Transverse colon (tissue), 4 donors: ENCODE measurements around the gene HTRA3. TPM values are rescaled to one million over a fixed set of nuclear protein-coding genes. Genes with fewer than 3 reads are reported as not detected.

Experiments used
- DNase-seq: peaks from one replicate; pipeline ENCODE4 v3.0.0-alpha.2; 2019
- H3K27ac ChIP-seq, 4 donors: fragments of 200-600 bp; sonication (generic); 2 replicates each; pipeline ENCODE4 v1.5.1; 2016 to 2018; ENCODE audit warnings: inconsistent platforms in 4 of 4
- H3K27me3 ChIP-seq: fragments of 200-600 bp; sonication (generic); 2 replicates; pipeline ENCODE4 v1.5.1; 2017; ENCODE audit warnings: inconsistent platforms
- H3K36me3 ChIP-seq, 4 donors: fragments of 200-600 bp; sonication (generic); 2 replicates each; pipeline ENCODE4 v1.5.1; 2017 to 2019; ENCODE audit warnings: inconsistent platforms in 4 of 4
- H3K4me1 ChIP-seq, 4 donors: fragments of 200-600 bp; sonication (generic); 2 replicates each; pipeline ENCODE4 v1.5.1; 2017 to 2020; ENCODE audit warnings: inconsistent platforms in 4 of 4
- H3K4me3 ChIP-seq, 4 donors: fragments of 200-600 bp; sonication (generic); 1 replicate in 1 of 4; 2 replicates in 3 of 4; pipeline versions ENCODE4 v1.5.1 to v1.6.1; 2017 to 2019; ENCODE audit warnings: inconsistent platforms in 4 of 4
- H3K9me3 ChIP-seq, 2 donors: fragments of 200-600 bp; sonication (generic); 2 replicates each; pipeline ENCODE4 v1.5.1; 2017 to 2019; ENCODE audit warnings: inconsistent platforms in 2 of 2
- CTCF ChIP-seq, 5 experiments: fragments of 200-600 bp in 3 of 5; fragments of 450-650 bp in 2 of 5; sonication (generic) in 3 of 5; IDR thresholded peaks; 1 replicate in 2 of 5; 2 replicates in 3 of 5; pipeline ENCODE4 v1.5.1; 2016 to 2017; ENCODE audit warnings: antibody characterized with exemption in 5 of 5, inconsistent platforms in 3 of 5, mild to moderate bottlenecking in 2 of 5, moderate library complexity in 1 of 5
- EP300 ChIP-seq: sonication (generic); formaldehyde crosslinking; IDR thresholded peaks from one replicate; pipeline ENCODE4 v1.6.1; 2017; ENCODE audit warnings: antibody characterized with exemption, low read depth
- POLR2A ChIP-seq: fragments of 450-650 bp; IDR thresholded peaks from one replicate; pipeline ENCODE4 v1.6.1; 2016; ENCODE audit warnings: antibody characterized with exemption, mild to moderate bottlenecking, moderate library complexity
- POLR2AphosphoS5 ChIP-seq, 3 donors: sonication (generic); formaldehyde crosslinking; IDR thresholded peaks; one replicate each; pipeline ENCODE4 v1.6.1; 2016; ENCODE audit warnings: antibody characterized with exemption in 3 of 3
- WGBS, 2 donors: methylation state at CpG; one replicate each; pipeline ENCODE4 v1.1.5; 2018; ENCODE audit warnings: low coverage in 1 of 2; 5-methylcytosine and 5-hydroxymethylcytosine counted together
- in situ Hi-C, 4 donors: fragments of 200-750 bp; cut with MboI; loops; one replicate each; pipeline versions ENCODE4 v1.15.0 to v1.15.1; 2017; ENCODE audit warnings: low sequenced_read_pairs in 3 of 4, low pct_ligation_motif_present in 1 of 4, low pct_unique_long_range_greater_than_20kb in 1 of 4
- intact Hi-C: fragments of 100-400 bp; cut with DNase I; formaldehyde crosslinking; loops from one replicate; pipeline ENCODE4 v1.15.1; 2023; ENCODE audit warnings: low total_unique reads
- total RNA-seq, 4 donors: library from RNA; depleted of rRNA; stranded (reverse); fragments of >200 nt; gene quantifications; one replicate each; pipeline ENCODE4 v1.1.0, GENCODE V29; 2016

Gene HTRA3
- total RNA-seq, 4 donors from 2014 or later, result 1.5 to 11.9 (median 6.5) TPM

- TF ChIP-seq POLR2A (no peak), POLR2AphosphoS5 (IDR thresholded peaks at IDR 0.05) (peak in 2 of 3 donors; percentile 26 to 41), CTCF (IDR thresholded peaks at IDR 0.05) (no peak)
- H3K9me3 ChIP-seq, result no peaks in the 10 kb centered on the region
- H3K4me3 ChIP-seq, result no peak overlapping the region
- no peaks in the 10 kb centered on the region for H3K27me3 ChIP-seq
- peaks cover 0 to 16% (median 9%) of the 10 kb centered on the region in 4 donors for H3K4me1 ChIP-seq
- 70% methylated on average over 15 of the region's 19 CpGs; no CpG with 5 or more reads in 1 of the 2 donors for WGBS, 2 donors
- H3K36me3 ChIP-seq, result no peaks in the 10 kb centered on the region
- peak; percentile 33 for DNase-seq
- intact Hi-C loops (no loop called here), in situ Hi-C loops (no loop called here)
- H3K27ac ChIP-seq, result peak overlapping the region in 2 of 4 donors; percentile 12 to 43
These were observed 12.1 kb downstream of the HTRA3 start for GRCh38 chr4:8281519-8282133.

GRCh38 chr4:8282134-8282641, 12.6 kb downstream of the HTRA3 start:
- Histone ChIP-seq H3K4me3 (no peak overlapping the region), H3K36me3 (no peaks in the 10 kb centered on the region), H3K27me3 (no peaks in the 10 kb centered on the region), H3K9me3 (no peaks in the 10 kb centered on the region), H3K4me1 (peaks cover 0 to 11% (median 5%) of the 10 kb centered on the region in 4 donors), H3K27ac (peak overlapping the region in 2 of 4 donors; percentile 12 to 17)
- intact Hi-C loops (no loop called here), in situ Hi-C loops (no loop called here)
- WGBS, 2 donors, result 86% methylated on average over 14 of the region's 14 CpGs; no CpG with 5 or more reads in 1 of the 2 donors
- no peak for DNase-seq
- TF ChIP-seq POLR2AphosphoS5 (IDR thresholded peaks at IDR 0.05), result no peak
- no peak for TF ChIP-seq POLR2A
- TF ChIP-seq CTCF (IDR thresholded peaks at IDR 0.05), result no peak
- no peak for TF ChIP-seq EP300

- Histone ChIP-seq H3K36me3 (no peaks in the 10 kb centered on the region), H3K27me3 (no peaks in the 10 kb centered on the region), H3K9me3 (no peaks in the 10 kb centered on the region), H3K4me3 (no peak overlapping the region), H3K4me1 (peaks cover 0 to 9% (median 4%) of the 10 kb centered on the region in 4 donors), H3K27ac (no peak overlapping the region)
- TF ChIP-seq POLR2AphosphoS5 (IDR thresholded peaks at IDR 0.05), result no peak
- TF ChIP-seq EP300, result no peak
- no peak for TF ChIP-seq POLR2A
- no peak for TF ChIP-seq CTCF (IDR thresholded peaks at IDR 0.05)
- in situ Hi-C loops (no loop called here), intact Hi-C loops (no loop called here)
- no peak for DNase-seq
- WGBS, 2 donors, result 90 to 96% methylated on average over 12 to 14 of the region's 14 CpGs
These were observed 13.2 kb downstream of the HTRA3 start for GRCh38 chr4:8282742-8283141.

GRCh38 chr4:8283161-8283560, 13.6 kb downstream of the HTRA3 start:
- Histone ChIP-seq H3K27ac (no peak overlapping the region), H3K27me3 (no peaks in the 10 kb centered on the region), H3K4me1 (peaks cover 0 to 5% (median 2%) of the 10 kb centered on the region in 4 donors), H3K9me3 (no peaks in the 10 kb centered on the region), H3K4me3 (no peak overlapping the region), H3K36me3 (no peaks in the 10 kb centered on the region)
- intact Hi-C loops, result no loop called here
- 61 to 74% methylated on average over 5 to 10 of the region's 10 CpGs for WGBS, 2 donors
- in situ Hi-C loops, result no loop called here
- no peak for DNase-seq
- TF ChIP-seq POLR2A (no peak), EP300 (no peak), CTCF (IDR thresholded peaks at IDR 0.05) (no peak), POLR2AphosphoS5 (IDR thresholded peaks at IDR 0.05) (no peak)
